ENCODE results near the gene PLCH2.

Gene PLCH2

GRCh38 chr1:2501041-2501819 lies 25.1 kb downstream of the PLCH2 start:
- DNase-seq (ENCODE audit: low spot score): no peak

DNA sequence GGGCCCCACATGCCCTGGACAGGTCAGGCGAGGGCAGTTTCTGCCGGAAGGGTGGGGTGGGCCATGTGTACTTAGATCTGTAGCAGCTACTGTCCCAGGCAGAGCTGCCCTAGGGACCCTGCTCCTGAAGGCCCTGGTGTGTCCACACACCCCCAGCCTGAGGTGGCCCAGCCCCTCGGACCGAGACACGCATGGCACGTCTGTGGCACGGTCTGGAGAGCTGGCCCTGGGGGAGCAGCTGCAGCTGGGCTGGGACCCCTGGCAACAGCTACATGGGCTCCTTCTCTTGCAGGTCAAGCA lies 25.7 kb downstream of the PLCH2 start:
- DNase-seq (ENCODE audit: low spot score): no peak

- DNase-seq (ENCODE audit: low spot score): no peak
Observed at GRCh38 chr1:2502210-2502609, 26.1 kb downstream of the PLCH2 start.

GRCh38 chr1:2502661-2503553 lies 26.8 kb downstream of the PLCH2 start:
- no peak for DNase-seq (ENCODE audit: low spot score)

GRCh38 chr1:2503554-2504224 lies 27.6 kb downstream of the PLCH2 start:
- no peak for DNase-seq (ENCODE audit: low spot score)

DNA sequence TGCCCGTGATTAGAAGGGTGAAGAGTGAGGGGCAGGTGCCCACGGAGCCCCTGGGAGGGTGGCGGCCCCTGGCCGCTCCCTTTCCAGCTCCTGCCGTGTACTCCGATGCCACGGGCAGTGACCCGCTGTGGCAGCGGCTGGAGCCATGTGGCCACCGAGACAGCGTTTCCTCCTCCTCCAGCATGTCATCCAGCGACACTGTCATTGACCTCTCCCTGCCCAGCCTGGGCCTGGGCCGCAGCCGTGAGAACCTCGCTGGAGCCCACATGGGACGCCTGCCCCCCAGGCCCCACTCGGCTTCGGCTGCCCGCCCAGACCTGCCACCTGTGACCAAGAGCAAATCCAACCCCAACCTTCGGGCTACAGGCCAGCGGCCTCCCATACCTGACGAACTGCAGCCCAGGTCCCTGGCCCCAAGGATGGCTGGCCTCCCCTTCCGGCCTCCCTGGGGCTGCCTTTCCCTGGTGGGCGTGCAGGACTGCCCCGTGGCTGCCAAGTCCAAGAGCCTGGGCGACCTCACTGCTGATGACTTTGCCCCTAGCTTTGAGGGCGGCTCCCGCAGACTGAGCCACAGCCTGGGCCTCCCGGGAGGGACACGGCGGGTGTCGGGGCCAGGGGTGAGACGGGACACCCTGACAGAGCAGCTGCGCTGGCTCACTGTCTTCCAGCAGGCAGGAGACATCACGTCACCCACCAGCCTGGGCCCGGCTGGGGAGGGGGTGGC lies 28.3 kb downstream of the PLCH2 start:
- no peak for DNase-seq (ENCODE audit: low spot score)

- DNase-seq (ENCODE audit: low spot score): no peak
Observed at GRCh38 chr1:2504949-2505272, 28.8 kb downstream of the PLCH2 start.

GRCh38 chr1:2505461-2505994 lies 29.4 kb downstream of the PLCH2 start:
- no peak for DNase-seq (ENCODE audit: low spot score)

DNA sequence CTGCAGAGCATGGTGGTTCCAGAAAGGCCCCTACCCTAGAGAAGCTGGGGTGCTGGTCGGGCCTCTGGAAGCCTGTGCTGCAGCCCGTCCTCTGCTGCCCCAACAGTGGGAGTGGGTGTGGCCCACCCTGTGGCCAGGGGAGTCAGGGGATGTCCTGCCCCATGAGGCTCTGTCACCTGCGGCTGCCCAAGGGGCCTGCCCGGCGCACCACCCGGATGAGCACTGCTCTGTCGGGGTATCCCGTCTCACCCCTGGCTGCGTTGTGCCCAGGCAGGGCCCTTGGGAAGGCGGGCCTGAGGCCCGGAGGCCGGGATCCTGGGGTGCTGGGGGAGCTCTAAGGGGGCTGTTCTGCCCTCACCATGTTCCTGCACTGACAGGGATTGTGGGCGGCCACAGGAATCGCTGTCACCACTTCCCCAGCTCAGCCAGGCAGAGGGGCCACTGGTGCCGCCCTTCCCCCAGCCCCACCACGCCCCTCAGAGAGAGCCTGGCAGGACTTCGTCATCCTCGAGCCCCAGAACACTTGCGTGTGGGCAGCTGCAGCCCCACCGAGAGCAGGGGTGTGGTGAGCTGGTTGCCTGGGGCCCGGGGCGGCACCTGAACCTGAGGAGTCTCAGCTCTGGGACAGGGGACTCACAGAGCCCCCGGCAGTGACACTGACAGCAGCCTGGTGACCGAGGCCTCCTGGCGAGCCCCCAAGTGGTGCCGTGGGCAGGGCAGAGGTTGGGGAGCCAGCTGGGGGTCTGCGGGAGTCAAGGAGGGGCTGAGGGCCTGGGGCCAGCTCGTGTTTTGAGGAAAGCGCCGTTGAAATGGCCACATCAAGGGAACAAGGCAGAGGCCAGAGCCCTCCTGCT lies 30.1 kb downstream of the PLCH2 start:
- DNase-seq (ENCODE audit: low spot score): no peak

GRCh38 chr1:2506901-2507565 lies 30.9 kb downstream of the PLCH2 start:
- DNase-seq (ENCODE audit: low spot score): no peak

GRCh38 chr1:2507744-2508155 lies 31.7 kb downstream of the PLCH2 start:
- DNase-seq (ENCODE audit: low spot score): no peak

DNA sequence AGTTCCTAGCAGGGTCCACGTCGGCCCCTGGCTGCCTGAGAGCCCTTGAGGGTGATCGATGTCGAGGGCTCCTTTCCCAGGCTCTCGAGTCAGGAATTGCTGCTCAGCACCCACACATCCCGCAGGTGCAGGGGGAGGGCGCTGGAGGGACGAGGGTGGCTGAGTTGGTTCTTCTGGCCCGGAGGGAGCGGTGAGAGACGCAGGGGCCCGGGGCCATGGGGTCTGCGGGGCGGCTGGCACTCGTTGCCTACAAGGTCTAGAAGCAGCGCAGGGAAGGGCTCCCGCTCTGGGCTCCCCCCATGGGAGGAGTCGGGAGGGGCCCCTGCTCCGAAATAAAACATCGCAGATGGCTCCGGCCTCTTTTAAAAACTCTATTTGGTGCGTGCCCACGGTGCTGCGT lies 32.1 kb downstream of the PLCH2 start:
- DNase-seq (ENCODE audit: low spot score): no peak

GRCh38 chr1:2508751-2509150 lies 32.7 kb downstream of the PLCH2 start:
- no peak for DNase-seq (ENCODE audit: low spot score)

DNA sequence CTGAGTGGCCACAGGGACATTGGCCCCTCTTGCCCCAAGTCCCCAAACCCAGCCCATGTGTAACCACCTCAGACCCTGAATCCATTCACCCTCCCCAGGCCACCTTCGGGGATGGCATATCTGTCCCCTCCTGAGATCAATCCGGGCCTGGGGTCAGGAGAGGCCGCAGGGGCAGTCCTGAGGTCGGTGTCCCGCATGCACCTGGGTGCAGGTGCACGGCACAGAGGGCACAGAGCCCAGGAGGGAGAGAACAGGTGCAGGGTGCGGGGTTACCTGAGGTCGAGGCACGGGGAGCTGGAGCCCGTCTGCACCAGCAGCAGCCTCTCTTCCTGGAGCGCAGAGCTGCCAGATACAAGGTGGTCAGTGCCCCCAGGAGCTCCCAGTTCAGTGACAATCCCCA lies 33.5 kb downstream of the PLCH2 start:
- no peak for DNase-seq (ENCODE audit: low spot score)

DNA sequence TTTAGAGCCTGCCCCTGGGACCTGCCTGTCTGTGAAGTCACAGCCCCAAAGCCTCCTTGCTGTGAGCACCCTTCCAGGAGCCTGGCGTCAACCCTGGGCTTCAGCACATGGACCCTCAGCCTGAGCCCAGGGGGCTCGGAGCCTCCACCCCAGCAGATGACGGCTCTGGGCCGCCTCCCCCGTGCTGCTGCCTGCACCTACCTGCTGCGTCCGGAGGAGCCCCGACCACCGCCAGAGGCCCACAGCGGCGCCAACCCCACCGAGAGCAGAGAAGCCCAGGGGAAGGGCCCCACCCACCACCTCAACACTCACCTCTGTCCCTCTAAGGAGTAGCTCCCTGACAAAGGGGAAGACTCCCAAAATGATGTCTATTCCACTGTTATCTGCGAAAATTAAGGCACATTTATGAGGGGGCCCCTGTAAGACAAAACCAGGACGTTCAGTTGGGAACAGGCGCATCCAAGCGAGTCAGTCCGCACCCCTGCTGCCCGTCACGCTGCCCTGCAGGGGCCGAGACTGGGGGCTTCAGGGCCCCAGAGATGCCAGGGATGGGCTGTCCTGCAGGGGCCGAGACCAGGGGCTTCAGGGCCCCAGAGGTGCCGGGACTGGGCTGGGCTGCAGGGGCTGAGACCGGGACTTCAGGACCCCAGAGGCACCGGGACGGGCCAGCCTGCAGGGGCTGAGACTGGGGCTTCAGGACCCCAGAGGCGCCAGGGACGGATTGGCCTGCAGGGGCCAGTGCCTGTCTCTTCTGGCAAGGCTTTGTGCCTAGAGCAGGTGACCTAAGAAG lies 34.5 kb downstream of the PLCH2 start:
- no peak for DNase-seq (ENCODE audit: low spot score)

GRCh38 chr1:2512862-2513421 lies 36.9 kb downstream of the PLCH2 start:
- DNase-seq (ENCODE audit: low spot score): no peak

DNA sequence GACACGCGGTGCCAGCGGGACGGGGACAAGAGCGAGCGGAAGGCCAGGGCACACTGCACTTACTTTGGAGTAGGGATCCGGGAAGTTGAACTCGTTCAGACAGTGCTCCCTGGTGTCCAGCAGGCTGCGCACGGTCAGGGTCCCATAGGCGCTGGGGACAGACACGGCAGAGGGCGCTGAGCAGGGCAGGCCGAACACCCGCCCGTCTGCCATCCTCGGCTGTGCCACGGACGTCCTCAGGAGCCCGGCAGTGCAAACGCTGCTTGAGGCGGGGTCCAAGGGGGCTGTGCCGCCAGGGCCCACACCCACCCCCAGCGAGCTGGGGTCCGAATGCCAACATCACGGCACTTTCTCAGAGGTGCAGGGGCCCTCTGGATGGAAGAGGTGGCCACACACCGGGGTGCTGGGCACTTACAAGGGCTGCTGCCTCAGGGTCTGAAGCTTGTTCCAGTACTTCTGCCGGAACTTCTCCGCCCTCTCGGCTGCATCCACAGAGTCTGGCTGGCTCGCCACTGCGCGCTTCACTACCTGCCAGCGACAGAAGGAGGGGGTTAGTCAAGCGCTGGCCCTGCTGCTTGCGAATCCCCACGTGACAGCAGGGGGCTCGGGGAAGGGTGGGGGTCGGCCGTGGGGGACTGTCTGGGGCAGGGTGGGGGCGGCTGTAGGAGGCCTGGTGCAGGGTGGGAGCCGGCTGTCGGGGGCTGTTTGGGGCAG lies 38.0 kb downstream of the PLCH2 start:
- DNase-seq (ENCODE audit: low spot score): no peak

DNA sequence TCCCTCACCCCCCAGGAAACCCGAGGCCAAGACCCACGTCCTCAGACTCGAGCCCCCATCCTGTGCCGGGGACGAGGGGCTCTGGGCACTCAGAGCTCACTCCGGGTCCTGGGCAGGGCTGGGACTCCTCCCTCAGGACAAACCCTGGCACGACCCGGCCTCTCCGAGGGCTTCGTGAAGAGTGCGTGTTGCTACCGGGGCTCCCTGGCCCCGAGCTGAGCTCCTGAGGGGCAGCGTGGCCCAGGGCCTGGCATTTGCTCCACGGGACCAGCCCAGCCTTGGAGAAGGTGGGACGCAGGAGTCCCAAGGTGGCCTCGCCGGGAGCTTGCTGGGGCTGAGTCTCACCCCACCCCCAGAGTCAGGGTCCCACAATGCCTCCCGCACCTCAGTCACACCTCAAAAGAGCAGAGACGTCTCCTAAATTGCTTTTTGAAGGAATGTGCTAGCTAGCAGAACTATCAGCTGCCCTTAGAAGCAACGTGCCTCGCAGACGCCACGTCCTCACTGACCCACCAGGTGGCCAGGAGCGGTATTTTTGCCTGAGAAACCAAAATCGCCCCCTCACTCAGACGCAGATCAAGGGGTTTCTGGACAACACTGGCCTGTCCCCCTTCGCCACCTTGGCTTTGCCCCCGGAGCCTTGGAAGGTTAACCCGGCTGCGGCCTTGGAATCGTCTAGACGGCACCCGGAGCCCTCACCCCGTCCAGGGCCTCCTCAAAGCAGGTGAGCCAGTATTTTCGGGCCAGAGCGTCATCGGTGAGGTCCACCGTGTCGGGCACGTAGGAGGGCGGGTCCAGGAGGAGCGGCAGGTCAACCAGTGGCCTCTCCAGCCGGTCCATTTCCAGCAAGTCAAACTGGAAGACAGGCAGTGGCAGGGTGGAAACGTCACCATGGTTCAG lies 39.0 kb downstream of the PLCH2 start:
- DNase-seq (ENCODE audit: low spot score): no peak

Measured in RKO (cell line).